GM18867 (cell line): ENCODE data around the gene SMIM5.
"Not testable (repeated sequence)": the region's sequence is repeated elsewhere in the genome, so short reads cannot be mapped to it uniquely, and the experiment has no call there.

Experiments used
- ATAC-seq: cut with Tn5 transposase; IDR thresholded peaks from one replicate; pipeline ENCODE4 v1.9.1; 2021; ENCODE audit warnings: mild to moderate bottlenecking, moderate library complexity; ENCODE audit not compliant: unreplicated experiment

The SMIM5 gene

DNA sequence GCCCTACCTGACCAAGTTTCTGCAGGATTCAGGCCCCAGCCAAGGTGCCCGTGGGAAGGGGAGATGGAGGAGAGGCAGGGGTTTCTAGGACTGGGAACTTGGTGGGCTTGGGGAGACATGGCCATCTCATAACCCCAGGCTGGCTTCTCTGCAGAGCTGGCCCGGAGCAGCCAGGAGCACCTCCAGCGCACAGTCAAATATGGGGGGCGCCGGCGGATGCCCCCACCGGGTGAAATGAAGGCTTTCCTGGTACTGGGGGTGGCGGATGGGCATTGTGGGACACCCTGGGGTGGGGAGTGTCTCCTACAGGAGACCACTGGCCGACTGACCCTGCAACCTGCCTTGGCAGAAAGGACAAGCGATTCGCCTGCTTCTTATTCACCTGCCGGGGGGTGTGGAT lies 9.2 kb upstream of the SMIM5 start:
- no peak for ATAC-seq

DNA sequence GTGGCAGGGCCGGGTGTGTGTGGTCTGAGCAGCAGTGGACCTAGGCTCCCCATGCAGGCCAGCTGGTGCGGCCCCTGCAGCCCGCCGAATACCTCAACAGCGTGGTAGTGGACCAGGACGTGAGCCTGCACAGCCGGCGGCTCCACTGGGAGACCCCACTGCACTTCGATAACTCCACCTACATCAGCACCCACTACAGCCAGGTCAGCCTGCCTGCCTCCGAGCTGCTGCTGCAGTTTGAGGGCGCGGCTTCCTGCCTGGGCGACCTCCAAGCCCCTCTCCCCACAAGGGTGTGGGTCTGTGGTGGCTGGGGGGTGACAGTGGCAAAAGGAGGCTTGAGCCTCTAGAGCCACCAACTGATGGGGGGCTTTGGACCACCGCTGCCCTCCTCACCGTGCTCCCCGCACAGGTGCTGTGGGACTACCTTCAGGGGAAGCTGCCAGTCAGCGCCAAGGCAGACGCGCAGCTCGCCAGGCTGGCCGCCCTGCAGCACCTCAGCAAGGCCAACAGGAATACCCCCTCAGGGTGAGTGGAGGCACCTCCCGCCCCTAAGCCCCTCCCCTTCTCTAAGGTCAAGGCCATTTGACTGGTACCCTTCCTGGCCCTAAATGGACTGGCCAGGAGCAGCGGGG lies 8.4 kb upstream of the SMIM5 start:
- ATAC-seq = no peak

DNA sequence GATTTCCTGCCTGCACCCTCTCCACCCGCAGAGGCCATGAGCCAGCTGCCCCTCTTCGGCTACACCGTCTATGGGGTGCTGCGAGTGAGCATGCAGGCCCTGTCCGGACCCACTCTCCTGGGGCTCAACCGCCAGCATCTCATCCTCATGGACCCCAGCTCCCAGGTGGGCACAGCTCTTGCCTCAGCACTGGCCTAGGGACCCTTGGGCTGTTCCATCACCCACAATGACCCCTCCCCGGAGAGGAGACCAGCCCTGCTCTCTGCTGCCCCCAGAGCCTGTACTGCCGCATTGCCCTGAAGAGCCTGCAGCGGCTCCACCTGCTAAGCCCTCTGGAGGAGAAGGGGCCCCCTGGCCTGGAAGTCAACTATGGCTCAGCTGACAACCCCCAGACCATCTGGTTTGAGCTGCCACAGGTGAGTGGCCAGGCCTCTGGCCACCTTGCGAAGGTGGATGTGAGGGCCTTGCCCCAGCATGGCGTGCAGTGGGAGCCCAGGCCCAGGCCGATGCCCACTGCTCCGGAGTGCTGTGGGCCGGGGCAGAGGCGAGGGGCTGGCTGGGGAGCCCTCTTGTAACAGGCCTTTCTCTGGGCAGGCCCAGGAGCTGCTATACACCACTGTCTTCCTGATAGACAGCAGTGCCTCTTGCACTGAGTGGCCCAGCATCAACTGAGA lies 7.3 kb upstream of the SMIM5 start:
- ATAC-seq = no peak

DNA sequence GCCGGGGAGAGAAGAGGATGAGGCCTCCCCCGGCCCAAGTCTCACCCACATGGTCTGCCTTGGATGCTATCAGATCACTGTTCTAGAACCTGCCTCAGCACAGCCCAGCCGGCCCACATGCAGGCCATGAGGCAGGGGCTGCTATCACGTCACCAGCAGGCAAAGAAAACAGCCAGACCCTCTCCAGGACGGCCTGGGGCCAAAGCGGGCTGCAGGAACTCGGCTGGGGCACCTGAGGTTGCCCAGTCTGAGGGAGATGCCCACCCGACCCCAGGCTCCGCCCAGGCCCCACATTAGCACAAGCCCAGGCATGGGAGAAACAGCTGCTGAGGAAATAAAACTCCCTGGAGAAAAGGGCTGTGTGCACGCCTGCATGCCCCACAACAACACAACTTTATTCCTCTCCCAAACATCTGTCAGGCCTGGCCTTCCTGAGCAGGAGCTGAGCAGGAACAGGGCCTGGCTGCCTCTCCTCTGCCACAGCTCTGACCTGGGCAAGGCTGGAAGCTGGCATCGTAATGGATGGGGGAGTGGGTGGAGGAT lies 6.7 kb upstream of the SMIM5 start:
- no peak for ATAC-seq

- no peak for ATAC-seq
Measured at GRCh38 chr17:75627094-75627493, 6.1 kb upstream of the SMIM5 start.

GRCh38 chr17:75628425-75628824 lies 4.8 kb upstream of the SMIM5 start:
- no peak for ATAC-seq

GRCh38 chr17:75629157-75629556 lies 4.1 kb upstream of the SMIM5 start:
- no peak for ATAC-seq

DNA sequence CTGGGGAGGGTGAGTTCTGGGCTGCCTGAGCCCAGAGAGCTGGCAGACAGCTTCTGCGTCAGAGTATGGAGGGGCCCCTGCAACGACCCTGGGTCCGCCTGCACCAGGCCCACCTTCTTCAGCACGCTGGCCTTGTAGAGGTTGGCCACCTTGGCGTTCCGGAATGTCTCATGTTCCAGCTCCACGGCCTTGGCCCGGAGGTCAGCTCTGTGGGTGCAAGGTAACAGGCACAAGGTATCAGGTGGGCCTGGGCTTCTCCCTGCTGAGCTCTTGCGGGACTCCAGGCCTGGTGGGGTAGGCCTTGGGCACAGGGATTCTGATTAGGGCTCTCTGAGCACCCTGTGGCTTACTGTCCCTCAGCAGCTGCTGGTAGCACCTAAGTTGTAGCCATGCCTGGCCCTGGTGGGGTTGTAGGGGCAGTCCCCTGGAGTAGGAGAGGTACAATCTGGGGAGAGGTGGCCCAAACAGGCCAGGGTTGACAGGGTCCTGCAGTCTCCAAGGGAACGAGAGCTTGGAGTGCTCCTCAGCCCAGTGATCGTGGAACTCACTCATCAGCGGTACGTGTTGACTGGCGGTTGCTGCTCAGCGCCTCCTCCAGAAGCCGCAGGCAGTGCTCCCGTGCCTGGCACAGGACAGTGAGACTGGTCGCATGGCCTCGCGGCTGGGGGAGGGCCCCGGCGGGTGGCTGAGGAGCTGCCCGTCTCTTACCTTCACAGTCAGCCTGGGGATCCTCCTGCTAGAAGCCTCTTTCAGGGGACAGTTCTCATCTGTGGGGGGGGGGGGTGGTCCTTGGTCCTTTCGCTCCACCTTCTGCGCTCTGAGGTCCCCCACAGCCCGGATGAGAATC lies 2.9 kb upstream of the SMIM5 start:
- ATAC-seq = no peak

DNA sequence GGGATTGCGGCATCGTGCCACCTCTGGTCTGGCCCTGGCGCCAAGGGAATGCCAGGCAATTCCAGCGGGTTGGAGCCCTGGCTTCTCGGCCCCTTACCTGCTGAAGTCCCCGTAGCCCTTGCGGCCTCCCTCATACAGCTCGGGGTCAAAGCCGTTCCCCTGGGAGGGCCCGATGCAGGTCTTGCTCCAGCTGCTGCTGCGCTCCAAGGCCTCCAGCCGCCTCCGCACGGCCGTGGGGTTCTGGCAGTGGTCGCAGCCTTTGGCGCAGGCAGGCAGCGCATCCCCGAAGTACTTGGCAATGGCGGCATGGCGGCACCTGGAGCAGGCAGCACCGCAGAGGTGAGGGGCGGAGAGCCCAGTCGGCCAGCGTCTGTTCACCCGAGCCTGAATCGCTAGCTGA lies 1.9 kb upstream of the SMIM5 start:
- no peak for ATAC-seq

GRCh38 chr17:75632428-75632827 lies 806 bp upstream of the SMIM5 start:
- ATAC-seq = no peak

DNA sequence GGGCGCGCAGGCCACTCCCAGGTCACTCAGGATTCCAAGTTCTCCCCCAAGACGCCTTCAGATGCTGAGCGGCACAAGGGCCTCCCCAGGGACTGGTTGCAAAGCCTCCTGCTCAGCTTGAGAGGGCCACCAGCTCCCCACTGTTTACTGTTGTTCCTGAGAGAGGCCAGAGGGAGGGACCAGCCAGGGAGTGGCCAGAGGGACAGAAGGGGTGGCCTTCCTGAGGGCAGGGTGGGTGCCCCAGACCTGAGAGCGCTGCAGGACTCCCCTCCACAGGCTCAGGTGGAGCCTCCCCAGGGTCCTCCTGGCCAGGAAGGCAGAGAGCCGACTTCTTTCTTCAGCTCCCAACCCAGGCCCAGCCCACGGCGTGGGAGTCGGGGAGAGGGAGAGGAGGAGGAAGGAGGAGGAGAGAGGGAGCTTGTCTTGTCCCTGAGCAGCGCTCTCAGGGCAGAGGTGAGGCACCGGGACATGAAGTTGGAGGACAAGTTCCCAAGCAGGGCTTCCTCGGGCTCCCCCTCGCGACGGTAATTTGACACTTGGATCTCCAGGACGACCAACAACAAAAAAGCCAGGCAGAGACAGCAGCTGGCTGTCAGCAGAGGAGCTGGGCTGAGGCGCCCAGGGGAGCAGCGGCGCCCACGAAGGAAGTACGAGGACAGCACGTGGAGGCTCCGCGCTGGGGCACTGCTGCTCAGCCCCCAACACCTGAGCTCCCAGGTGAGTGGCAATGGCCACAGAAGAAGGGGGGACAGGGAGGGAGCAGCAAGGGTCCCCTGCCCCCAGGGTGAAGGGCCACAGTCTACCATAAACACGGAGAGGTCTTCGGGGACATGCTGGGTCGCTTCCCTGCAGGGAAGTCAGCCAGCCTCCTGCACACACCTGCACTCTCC lies 497 bp downstream of the SMIM5 start:
- no peak for ATAC-seq

DNA sequence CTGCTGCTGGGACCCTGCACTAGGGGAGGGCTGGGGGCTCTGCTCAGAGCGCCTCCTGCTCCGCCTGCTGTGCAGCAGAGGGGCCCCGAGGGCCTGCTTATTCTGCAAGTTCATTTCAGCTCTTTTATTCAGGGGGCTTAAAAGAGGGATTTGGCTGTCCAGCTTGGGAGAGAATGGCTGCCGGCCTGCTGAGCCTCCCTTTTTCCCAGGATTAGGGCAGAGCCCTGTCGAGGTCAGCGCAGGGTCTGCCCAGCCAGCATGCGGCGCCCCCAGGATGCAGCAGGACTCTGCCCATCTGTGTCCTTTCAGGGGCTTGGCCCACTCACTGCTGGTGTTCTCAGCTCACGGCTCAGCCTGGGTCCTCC lies 1.1 kb downstream of the SMIM5 start:
- ATAC-seq = no peak

DNA sequence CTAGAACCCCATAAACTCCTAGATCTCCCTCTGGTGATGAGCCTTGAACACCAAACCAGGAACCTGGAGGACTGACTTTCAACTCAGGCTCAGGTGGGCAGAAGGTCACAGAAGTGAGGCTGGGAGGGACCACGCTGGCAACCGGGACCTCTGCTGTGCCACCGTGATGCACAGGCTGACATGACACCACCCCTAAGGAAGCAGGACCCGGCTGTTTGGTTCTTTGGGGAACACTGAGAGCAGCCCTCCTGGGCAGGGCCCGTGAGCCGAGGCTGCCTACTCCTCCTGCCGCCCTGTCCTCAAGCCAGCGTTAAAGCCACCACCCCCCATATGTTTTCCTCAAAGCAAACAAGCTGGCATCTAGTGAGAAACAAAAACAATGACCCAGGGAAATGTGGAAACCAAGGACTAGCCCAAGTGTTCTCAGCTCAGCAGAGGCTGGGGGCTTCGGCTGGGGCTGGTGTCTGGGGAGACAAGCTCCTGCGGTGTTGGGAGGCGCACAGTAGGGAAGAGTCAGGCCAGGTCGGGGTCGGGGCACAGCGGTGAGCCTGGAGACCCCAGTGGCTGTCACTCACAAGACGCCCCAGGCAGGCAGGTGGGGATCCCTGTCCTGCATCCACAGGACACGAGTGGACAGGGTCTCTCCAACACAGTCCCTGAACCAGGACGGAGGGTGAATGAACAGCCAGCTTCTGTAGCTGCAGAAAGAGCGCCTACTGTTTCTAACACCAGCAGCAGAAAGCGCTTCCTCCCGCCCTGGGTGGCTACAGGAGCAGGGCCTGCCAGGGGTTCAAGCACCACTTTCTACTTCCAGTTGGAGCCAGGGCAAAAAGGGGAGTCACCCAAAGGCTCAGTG lies 1.7 kb downstream of the SMIM5 start:
- ATAC-seq = no peak

DNA sequence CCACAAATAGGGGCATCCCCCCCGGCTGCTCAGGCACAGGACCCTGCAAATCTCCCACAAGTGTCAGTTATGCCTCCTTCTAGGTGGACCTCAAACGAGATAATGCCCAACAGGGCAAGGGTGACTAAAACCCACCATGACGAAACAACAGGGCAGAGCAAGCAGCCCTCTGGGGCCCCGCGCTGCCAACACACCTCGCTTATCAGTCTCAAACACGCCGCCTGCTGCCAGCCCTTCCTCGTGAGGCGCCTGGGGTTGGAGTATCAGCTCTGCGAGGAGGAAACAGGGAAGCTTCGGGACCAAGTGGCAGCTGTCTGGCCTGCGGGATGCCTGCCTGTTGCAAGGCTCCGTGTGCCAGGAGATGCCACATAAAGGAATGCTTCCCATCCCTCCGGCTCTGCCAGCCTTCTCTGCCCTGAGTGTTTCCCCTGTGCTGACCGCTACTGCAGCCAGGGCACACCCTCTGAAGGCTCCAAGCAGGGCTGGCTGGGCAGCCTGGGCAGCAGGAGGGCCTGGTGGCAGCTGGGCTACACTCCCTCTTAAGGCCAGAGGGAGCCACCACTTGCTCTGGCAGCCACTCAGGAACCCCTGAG lies 2.5 kb downstream of the SMIM5 start:
- no peak for ATAC-seq

- ATAC-seq = no peak
Measured at GRCh38 chr17:75636381-75637142, 3.3 kb downstream of the SMIM5 start.

DNA sequence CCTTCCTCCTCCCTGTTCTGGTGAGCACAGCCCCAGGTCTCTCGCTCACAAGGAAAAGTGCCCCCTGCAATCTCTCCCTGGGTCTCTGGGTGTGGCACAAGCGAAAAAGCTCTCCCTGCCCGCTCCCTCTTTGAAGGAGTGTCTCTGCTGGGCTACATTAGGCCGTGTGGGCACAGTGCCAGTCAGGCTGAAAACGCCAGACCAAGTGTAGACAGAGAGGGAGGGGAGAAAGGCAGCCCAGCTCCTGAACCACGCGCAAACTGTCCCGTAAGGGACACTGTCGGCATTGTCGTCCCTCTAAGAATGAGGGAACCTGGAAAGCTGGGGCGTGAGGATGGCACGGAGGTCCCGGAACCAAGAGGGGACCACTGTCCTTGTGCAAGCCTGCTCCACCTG lies 3.9 kb downstream of the SMIM5 start:
- ATAC-seq = no peak

DNA sequence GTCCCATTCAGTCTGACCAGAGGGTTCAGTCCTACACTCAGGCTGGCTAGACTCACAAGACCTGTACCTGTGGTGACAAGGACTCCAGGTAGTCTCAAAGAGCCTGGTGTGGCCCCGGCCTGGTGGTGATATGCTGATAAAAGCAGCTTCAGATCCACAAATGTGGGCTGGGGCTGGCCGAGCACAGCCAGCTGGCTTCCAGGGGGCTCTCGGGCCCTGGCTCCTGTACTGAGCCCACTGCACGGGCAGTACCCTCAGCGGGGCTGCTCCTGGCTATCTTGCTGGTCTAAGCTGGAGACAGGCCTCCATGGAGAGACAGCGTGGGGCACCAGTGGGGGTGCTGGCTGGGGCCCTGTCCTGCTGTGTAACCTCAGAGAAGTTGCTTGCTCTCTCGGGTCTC lies 4.3 kb downstream of the SMIM5 start:
- no peak for ATAC-seq

DNA sequence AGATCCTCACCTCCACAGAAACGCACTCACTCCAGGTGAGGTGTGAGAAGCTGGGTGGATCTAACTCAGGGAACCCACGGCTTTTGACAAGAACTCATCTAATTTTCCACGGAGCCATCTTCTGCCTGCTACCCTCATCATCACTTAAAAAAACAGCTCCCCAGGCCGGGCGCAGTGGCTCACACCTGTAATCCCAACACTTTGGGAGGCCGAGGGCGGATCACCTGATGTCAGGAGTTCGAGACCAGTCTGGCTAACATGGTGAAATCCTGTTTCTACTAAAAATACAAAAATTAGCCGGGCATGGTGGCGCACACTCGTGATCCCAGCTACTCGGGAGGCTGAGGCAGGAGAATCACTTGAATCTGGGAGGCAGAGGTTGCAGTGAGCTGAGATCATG lies 4.8 kb downstream of the SMIM5 start:
- ATAC-seq = not testable (repeated sequence)

- ATAC-seq = no peak
Measured at GRCh38 chr17:75638893-75639292, 5.7 kb downstream of the SMIM5 start.
